Glutamatergic neuron (in vitro differentiated cells): Measurements from ENCODE around the gene MCM5. TPM values are rescaled to one million over a fixed set of nuclear protein-coding genes. Genes with fewer than 3 reads are reported as not detected.
A peak's percentile ranks its signal among the peaks of the same experiment; 100 is the strongest.
"Not testable (repeated sequence)": the region's sequence is repeated elsewhere in the genome, so short reads cannot be mapped to it uniquely, and the experiment has no call there.

ENCODE experiments used
- DNase-seq: peaks from one replicate; pipeline ENCODE4 v3.0.0; 2022
- H3K27ac Mint-ChIP-seq: one replicate; pipeline ENCODE4 v1.8.0; 2020; ENCODE audit warnings: mild to moderate bottlenecking, mixed read lengths, inconsistent platforms; ENCODE audit not compliant: unreplicated experiment
- H3K27me3 Mint-ChIP-seq: one replicate; pipeline ENCODE4 v1.8.0; 2020; ENCODE audit warnings: mild to moderate bottlenecking, moderate library complexity, mixed read lengths, inconsistent platforms; ENCODE audit not compliant: unreplicated experiment
- H3K36me3 Mint-ChIP-seq: one replicate; pipeline ENCODE4 v1.8.0; 2020; ENCODE audit warnings: mild to moderate bottlenecking, mixed read lengths, inconsistent platforms; ENCODE audit not compliant: unreplicated experiment
- H3K4me1 Mint-ChIP-seq: one replicate; pipeline ENCODE4 v1.8.0; 2020; ENCODE audit warnings: mild to moderate bottlenecking, low read depth, mixed read lengths, inconsistent platforms; ENCODE audit not compliant: unreplicated experiment
- H3K4me3 Mint-ChIP-seq: one replicate; pipeline ENCODE4 v1.8.0; 2020; ENCODE audit warnings: mild to moderate bottlenecking, mixed read lengths, inconsistent platforms; ENCODE audit not compliant: unreplicated experiment
- H3K9me3 Mint-ChIP-seq: one replicate; pipeline ENCODE4 v1.8.0; 2020; ENCODE audit warnings: mild to moderate bottlenecking, moderate library complexity, mixed read lengths, inconsistent platforms; ENCODE audit not compliant: unreplicated experiment
- CTCF ChIP-seq: fragments of 200-600 bp; sonication (generic); IDR thresholded peaks from one replicate; pipeline ENCODE4 v1.5.0; 2021; ENCODE audit not compliant: partially characterized antibody, unreplicated experiment
- total RNA-seq: library from RNA; stranded (reverse); fragmentation: NEBNext Ultra II Directional; extraction: Animal tissue kit (Norgen Biotek cat#: 25700); gene quantifications from one replicate; pipeline ENCODE4 v1.2.1, GENCODE V29; 2021; ENCODE audit not compliant: unreplicated experiment

The MCM5 gene
- total RNA-seq, 1 donor from 2014 or later = 28.3 TPM

DNA sequence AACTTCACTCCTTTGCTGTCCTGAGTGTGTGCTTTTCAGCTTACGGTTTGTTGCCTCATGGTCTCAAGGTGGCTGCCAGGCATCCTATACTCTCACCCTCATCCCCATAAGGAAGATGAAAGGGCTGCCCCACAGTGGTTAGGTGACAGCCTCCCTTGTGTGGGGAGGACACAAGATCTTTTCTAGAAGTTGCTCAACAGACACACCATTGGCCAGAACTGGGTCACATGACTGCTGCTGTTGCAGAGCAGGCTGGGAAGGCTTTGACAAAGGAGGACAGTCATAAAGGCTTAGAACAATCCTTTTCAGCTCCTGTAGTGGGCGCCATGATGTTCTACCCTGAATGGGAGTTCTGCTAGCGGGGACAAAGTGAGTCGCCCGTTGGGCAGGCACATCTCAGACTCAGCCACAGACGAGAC lies 71.0 kb downstream of the MCM5 start:
- H3K27me3 Mint-ChIP-seq = peaks cover 2% of the 10 kb centered on the region
- H3K27ac Mint-ChIP-seq = no peak overlapping the region
- H3K4me1 Mint-ChIP-seq = peaks cover 11% of the 10 kb centered on the region
- H3K9me3 Mint-ChIP-seq = peaks cover 4% of the 10 kb centered on the region
- no peak overlapping the region for H3K4me3 Mint-ChIP-seq
- no peak for DNase-seq
- TF ChIP-seq CTCF = no peak
- no peaks in the 10 kb centered on the region for H3K36me3 Mint-ChIP-seq

DNA sequence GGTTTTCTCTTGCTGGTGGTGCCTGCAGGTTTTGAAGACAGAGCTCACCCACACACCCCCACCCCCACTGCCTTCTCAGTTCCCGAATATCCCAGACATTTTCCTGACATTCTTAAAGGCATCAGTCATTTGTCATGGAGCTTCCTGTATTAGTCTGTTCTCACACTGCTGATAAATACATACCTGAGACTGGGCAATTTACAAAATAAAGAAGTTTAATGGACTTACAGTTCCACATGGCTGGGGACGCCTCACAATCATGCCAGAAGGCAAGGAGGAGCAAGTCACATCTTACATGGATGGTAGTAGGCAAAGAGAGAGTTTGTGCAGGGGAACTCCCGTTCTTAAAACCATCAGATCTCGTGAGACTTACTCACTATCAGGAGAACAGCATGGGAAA lies 71.6 kb downstream of the MCM5 start:
- not testable (repeated sequence) for H3K9me3 Mint-ChIP-seq, H3K27me3 Mint-ChIP-seq, DNase-seq, H3K36me3 Mint-ChIP-seq, H3K4me3 Mint-ChIP-seq, H3K27ac Mint-ChIP-seq
- H3K4me1 Mint-ChIP-seq = peaks cover 11% of the 10 kb centered on the region

DNA sequence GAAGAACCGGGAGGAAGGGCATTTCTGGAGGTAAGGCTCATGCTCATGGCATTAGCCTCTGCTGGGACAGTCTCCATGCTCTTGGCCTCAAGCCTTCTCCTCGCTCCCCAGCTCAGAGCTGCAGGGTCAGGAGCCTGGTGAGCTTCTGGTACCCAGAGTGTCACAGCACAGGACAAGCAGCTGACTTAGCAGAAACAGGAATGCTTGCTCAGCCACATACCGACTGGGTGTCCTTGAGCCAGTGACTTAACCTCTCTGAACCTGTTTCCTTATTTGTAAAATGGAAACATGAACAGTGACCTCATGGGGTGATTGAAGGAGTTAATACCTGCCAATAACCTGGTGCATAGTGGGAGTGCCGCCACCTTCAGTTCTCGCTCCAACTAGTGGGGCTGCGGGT lies 72.5 kb downstream of the MCM5 start:
- H3K36me3 Mint-ChIP-seq = no peaks in the 10 kb centered on the region
- no peak for TF ChIP-seq CTCF
- peaks cover 4% of the 10 kb centered on the region for H3K9me3 Mint-ChIP-seq
- H3K27ac Mint-ChIP-seq = no peak overlapping the region
- no peak for DNase-seq
- H3K4me1 Mint-ChIP-seq = peaks cover 10% of the 10 kb centered on the region
- peaks cover 2% of the 10 kb centered on the region for H3K27me3 Mint-ChIP-seq
- H3K4me3 Mint-ChIP-seq = no peak overlapping the region

GRCh38 chr22:35473971-35474370 lies 74.0 kb downstream of the MCM5 start:
- Mint-ChIP-seq H3K4me1 (no peaks in the 10 kb centered on the region), H3K27me3 (peaks cover 5% of the 10 kb centered on the region), H3K27ac (peak overlapping the region; percentile 12), H3K4me3 (no peak overlapping the region), H3K9me3 (peaks cover 4% of the 10 kb centered on the region), H3K36me3 (no peaks in the 10 kb centered on the region)
- no peak for TF ChIP-seq CTCF
- DNase-seq = no peak

Other genes with a start within 250 kb of the MCM5 start
- gene HMGXB4, start 142.6 kb upstream of the MCM5 start, total RNA-seq = 14.4 TPM
- gene TOM1, start 100.2 kb upstream of the MCM5 start, total RNA-seq = 40.6 TPM
- 14.9 TPM for gene HMOX1, start 19.0 kb upstream of the MCM5 start, total RNA-seq
- gene RASD2, start 140.7 kb downstream of the MCM5 start, total RNA-seq = 0.20 TPM
- gene MB, start 217.2 kb downstream of the MCM5 start, total RNA-seq = not detected
- not detected for gene APOL6, start 248.3 kb downstream of the MCM5 start, total RNA-seq